OCI-LY1 (cell line): ENCODE measurements around the gene PROCR.

ENCODE experiments used
- EZH2 ChIP-seq: fragments of 200-600 bp; sonication (generic), shearing (Covaris generic); IDR thresholded peaks from 2 replicates; pipeline ENCODE4 v1.8.0; 2017; ENCODE audit warnings: borderline replicate concordance, mixed run types, mild to moderate bottlenecking, antibody characterized with exemption, low read length, moderate library complexity, mixed read lengths
- TF ChIP-seq, protein P1 (sequence below): fragments of 200-600 bp; sonication (generic), shearing (Covaris generic); IDR thresholded peaks from 2 replicates; pipeline ENCODE4 v1.5.1; 2017; ENCODE audit warnings: mild to moderate bottlenecking, antibody characterized with exemption, low read length, moderate library complexity, mixed read lengths

DNA sequence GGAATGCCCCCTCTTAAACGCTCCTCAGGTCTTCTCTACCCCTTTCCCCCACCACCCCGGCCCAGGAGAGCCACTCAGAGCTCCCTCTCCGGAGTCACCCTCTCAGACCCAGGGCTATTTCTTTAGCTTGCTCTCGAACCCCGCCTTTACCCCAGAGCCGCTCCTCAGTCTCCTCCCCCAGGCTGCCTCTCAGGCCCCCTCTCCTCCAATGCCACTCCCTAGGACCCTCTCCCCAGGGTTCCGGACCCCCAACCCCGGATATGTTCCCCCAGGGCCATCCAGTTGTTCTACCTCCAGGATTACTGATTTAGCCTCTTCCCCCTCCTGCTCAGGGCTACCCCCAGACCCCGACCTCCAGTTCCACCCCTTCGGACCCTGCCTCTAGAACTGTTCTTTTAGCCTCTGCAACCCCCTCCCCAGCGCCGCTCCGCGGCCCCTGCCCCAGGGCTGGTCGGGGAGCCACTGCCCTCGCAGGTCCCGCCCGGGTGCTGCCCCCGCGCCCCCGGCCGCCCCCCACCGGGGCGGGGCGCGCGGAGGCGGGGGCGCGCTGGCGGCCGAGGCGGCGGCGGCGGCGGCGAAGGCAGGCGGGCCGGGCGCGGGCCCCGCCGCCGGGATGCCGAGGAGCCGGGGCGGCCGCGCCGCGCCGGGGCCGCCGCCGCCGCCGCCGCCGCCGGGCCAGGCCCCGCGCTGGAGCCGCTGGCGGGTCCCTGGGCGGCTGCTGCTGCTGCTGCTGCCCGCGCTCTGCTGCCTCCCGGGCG, 54.4 kb downstream of the PROCR start, which contains the start of gene MMP24:
- TF ChIP-seq, protein P1, sequence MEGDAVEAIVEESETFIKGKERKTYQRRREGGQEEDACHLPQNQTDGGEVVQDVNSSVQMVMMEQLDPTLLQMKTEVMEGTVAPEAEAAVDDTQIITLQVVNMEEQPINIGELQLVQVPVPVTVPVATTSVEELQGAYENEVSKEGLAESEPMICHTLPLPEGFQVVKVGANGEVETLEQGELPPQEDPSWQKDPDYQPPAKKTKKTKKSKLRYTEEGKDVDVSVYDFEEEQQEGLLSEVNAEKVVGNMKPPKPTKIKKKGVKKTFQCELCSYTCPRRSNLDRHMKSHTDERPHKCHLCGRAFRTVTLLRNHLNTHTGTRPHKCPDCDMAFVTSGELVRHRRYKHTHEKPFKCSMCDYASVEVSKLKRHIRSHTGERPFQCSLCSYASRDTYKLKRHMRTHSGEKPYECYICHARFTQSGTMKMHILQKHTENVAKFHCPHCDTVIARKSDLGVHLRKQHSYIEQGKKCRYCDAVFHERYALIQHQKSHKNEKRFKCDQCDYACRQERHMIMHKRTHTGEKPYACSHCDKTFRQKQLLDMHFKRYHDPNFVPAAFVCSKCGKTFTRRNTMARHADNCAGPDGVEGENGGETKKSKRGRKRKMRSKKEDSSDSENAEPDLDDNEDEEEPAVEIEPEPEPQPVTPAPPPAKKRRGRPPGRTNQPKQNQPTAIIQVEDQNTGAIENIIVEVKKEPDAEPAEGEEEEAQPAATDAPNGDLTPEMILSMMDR: no peak
- TF ChIP-seq EZH2: no peak
